SU-DHL-6 (cell line): Measurements from ENCODE around the gene FLACC1.

ENCODE experiments used
- H2AFZ ChIP-seq: fragments of 200-600 bp; sonication (generic); 2 replicates; pipeline ENCODE4 v1.6.1; 2014; ENCODE audit warnings: low read depth, mild to moderate bottlenecking, moderate library complexity, mixed read lengths, antibody characterized with exemption, low read length; ENCODE audit not compliant: severe bottlenecking
- H3F3A ChIP-seq: fragments of 200-600 bp; shearing (Covaris generic); 2 replicates; pipeline ENCODE4 v1.6.0; 2016; ENCODE audit warnings: antibody characterized with exemption, mild to moderate bottlenecking; ENCODE audit not compliant: insufficient read depth
- H3K27ac ChIP-seq: fragments of 200-600 bp; sonication (generic); 2 replicates; pipeline ENCODE4 v1.5.1; 2016; ENCODE audit warnings: low read depth, mild to moderate bottlenecking, low read length, moderate library complexity, mixed read lengths
- H3K27me3 ChIP-seq: fragments of 200-600 bp; sonication (generic), shearing (Covaris generic); 2 replicates; pipeline ENCODE4 v1.6.0; 2014; ENCODE audit warnings: mild to moderate bottlenecking, low read length
- H3K36me3 ChIP-seq: fragments of 200-600 bp; sonication (generic); 2 replicates; pipeline ENCODE4 v1.6.1; 2014; ENCODE audit warnings: mild to moderate bottlenecking, low read length, mixed read lengths
- H3K4me2 ChIP-seq: fragments of 300-600, 200-600 bp; shearing (Covaris generic), sonication (generic); 2 replicates; pipeline ENCODE4 v1.6.0; 2014; ENCODE audit warnings: low read length, low read depth, mild to moderate bottlenecking; ENCODE audit not compliant: poor library complexity, severe bottlenecking
- H3K4me3 ChIP-seq: fragments of 200-600 bp; sonication (generic); 2 replicates; pipeline ENCODE4 v1.5.1; 2014; ENCODE audit warnings: antibody characterized with exemption, low read length, mild to moderate bottlenecking, mixed read lengths; ENCODE audit not compliant: insufficient read depth, poor library complexity, severe bottlenecking
- H3K79me2 ChIP-seq: fragments of 200-600 bp; sonication (generic); 2 replicates; pipeline ENCODE4 v1.6.1; 2014; ENCODE audit warnings: mild to moderate bottlenecking, low read length, moderate library complexity; ENCODE audit not compliant: insufficient read depth
- H3K9ac ChIP-seq: fragments of 200-600 bp; sonication (generic); 2 replicates; pipeline ENCODE4 v1.7.0; 2014; ENCODE audit warnings: mild to moderate bottlenecking, low read length
- H3K9me2 ChIP-seq: fragments of 200-600 bp; sonication (generic); replicated peaks from 2 replicates; pipeline ENCODE4 v1.6.1; 2014; ENCODE audit warnings: low read length; ENCODE audit not compliant: insufficient read depth
- H3K9me3 ChIP-seq: fragments of 200-600 bp; sonication (generic); 2 replicates; pipeline ENCODE4 v1.6.1; 2014; ENCODE audit warnings: low read length, mixed read lengths; ENCODE audit not compliant: insufficient read depth
- H4K20me1 ChIP-seq: fragments of 200-600 bp; sonication (generic); 2 replicates; pipeline ENCODE4 v1.6.1; 2014; ENCODE audit warnings: low read depth, mild to moderate bottlenecking, antibody characterized with exemption, low read length, moderate library complexity, mixed read lengths
- CTCF ChIP-seq: fragments of 200-600 bp; sonication (generic); IDR thresholded peaks from one replicate; pipeline ENCODE4 v1.5.1; 2017; ENCODE audit warnings: antibody characterized with exemption, mild to moderate bottlenecking, low read length, moderate library complexity; ENCODE audit not compliant: insufficient read depth, poor library complexity, severe bottlenecking
- EZH2phosphoT487 ChIP-seq: fragments of 200-600 bp; sonication (generic), shearing (Covaris generic); conservative IDR thresholded peaks from 2 replicates; pipeline ENCODE4 v1.6.1; 2018; ENCODE audit warnings: mild to moderate bottlenecking, antibody characterized with exemption, low read length, moderate library complexity, mixed read lengths

The FLACC1 gene

GRCh38 chr2:201255408-201256033 lies 101.6 kb downstream of the FLACC1 start:
- Histone ChIP-seq H3F3A (peaks cover 31% of the 10 kb centered on the region), H3K4me2 (no peak overlapping the region), H3K36me3 (no peaks in the 10 kb centered on the region), H3K79me2 (peaks cover 3% of the 10 kb centered on the region; the same call in 1 of the 2 replicates), H3K27me3 (no peaks in the 10 kb centered on the region), H3K9me3 (no peaks in the 10 kb centered on the region), H3K27ac (no peak overlapping the region), H3K9ac (no peak overlapping the region), H4K20me1 (no peaks in the 10 kb centered on the region), H3K4me3 (no peak overlapping the region), H3K9me2 (no peaks in the 10 kb centered on the region), H2AFZ (no peak overlapping the region)
- TF ChIP-seq EZH2phosphoT487 (no peak), CTCF (no peak)

DNA sequence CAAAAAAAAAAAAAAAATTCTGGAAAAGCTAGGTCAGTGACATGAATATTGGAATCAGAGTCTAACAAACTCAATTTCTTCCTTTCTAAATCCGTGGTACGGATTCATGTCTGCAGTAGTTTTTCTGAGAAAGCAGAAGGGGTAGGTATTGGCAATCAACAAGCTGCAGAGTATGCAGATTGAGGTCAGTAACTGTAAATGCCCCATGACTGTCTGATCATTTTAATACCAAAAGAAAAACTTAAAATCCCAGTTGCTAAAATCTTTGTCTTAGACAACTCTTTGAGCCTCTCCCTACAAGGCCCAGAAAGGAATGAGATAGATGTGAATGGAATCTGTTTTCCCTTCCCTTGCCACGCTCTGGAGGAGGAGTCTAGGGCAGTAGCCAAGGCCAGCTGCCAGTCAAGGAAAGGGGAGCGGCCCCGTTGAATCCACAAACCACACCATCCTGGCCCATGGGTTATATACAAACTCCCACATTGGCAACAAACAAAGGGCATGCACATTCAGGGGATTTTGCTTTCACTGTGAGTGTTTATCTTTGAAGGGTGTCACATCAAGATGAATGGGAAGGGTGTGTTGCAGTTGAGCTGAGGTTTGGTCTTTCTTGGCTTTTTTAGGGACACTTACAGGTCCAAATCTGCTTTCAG lies 102.9 kb downstream of the FLACC1 start:
- Histone ChIP-seq H4K20me1 (no peaks in the 10 kb centered on the region), H3K4me3 (no peak overlapping the region), H3K27me3 (no peaks in the 10 kb centered on the region), H3K4me2 (no peak overlapping the region), H3K9me2 (no peaks in the 10 kb centered on the region), H3K79me2 (0 out of 2 replicates have a peak, but pooled peaks cover under 1% of the 10 kb centered on the region), H3K9ac (no peak overlapping the region), H3K36me3 (no peaks in the 10 kb centered on the region), H3K27ac (no peak overlapping the region), H3K9me3 (no peaks in the 10 kb centered on the region), H3F3A (peaks cover 26% of the 10 kb centered on the region), H2AFZ (no peak overlapping the region)
- no peak for TF ChIP-seq CTCF
- TF ChIP-seq EZH2phosphoT487, result no peak

GRCh38 chr2:201250741-201251140 lies 106.4 kb downstream of the FLACC1 start:
- TF ChIP-seq CTCF (no peak), EZH2phosphoT487 (no peak)
- Histone ChIP-seq H4K20me1 (no peaks in the 10 kb centered on the region), H3F3A (no peaks in the 10 kb centered on the region), H3K79me2 (no peaks in the 10 kb centered on the region), H2AFZ (no peak overlapping the region), H3K9ac (no peak overlapping the region), H3K4me3 (no peak overlapping the region), H3K9me3 (no peaks in the 10 kb centered on the region), H3K27me3 (no peaks in the 10 kb centered on the region), H3K9me2 (no peaks in the 10 kb centered on the region), H3K27ac (no peak overlapping the region), H3K36me3 (no peaks in the 10 kb centered on the region), H3K4me2 (no peak overlapping the region)
